Activated effector memory CD4-positive, alpha-beta T cell treated with Interleukin-2 at 50 U/mL for 16 hours (primary cell): ENCODE measurements around the gene MARCHF9.

Experiments used
- DNase-seq: peaks from one replicate; pipeline ENCODE4 v3.0.0-alpha.2; 2020

Gene MARCHF9

GRCh38 chr12:57724003-57724935 is 30.6 kb upstream of the MARCHF9 start:
- DNase-seq: no peak

- DNase-seq: no peak
Observed at GRCh38 chr12:57724936-57725740, 29.8 kb upstream of the MARCHF9 start.

GRCh38 chr12:57725851-57726150 is 29.1 kb upstream of the MARCHF9 start:
- DNase-seq: no peak

- no peak for DNase-seq
Observed at GRCh38 chr12:57726151-57726883, 28.6 kb upstream of the MARCHF9 start.

GRCh38 chr12:57726884-57727757 is 27.8 kb upstream of the MARCHF9 start:
- DNase-seq: no peak

- DNase-seq: no peak
Observed at GRCh38 chr12:57727758-57728395, 27.0 kb upstream of the MARCHF9 start.

GRCh38 chr12:57729321-57729844 is 25.5 kb upstream of the MARCHF9 start:
- DNase-seq: no peak

GRCh38 chr12:57730336-57731067 is 24.4 kb upstream of the MARCHF9 start:
- no peak for DNase-seq

GRCh38 chr12:57731411-57732080 is 23.4 kb upstream of the MARCHF9 start:
- no peak for DNase-seq

GRCh38 chr12:57732270-57732669 is 22.6 kb upstream of the MARCHF9 start:
- no peak for DNase-seq

GRCh38 chr12:57732726-57733593 is 21.9 kb upstream of the MARCHF9 start:
- DNase-seq: no peak

- DNase-seq: no peak
Observed at GRCh38 chr12:57733928-57734327, 21.0 kb upstream of the MARCHF9 start.

GRCh38 chr12:57734591-57734990 is 20.3 kb upstream of the MARCHF9 start:
- DNase-seq: no peak

GRCh38 chr12:57735198-57735855 is 19.6 kb upstream of the MARCHF9 start:
- DNase-seq: no peak

- no peak for DNase-seq
Observed at GRCh38 chr12:57735952-57736740, 18.8 kb upstream of the MARCHF9 start.

GRCh38 chr12:57736741-57737466 is 18.0 kb upstream of the MARCHF9 start:
- no peak for DNase-seq
